Suprapubic skin (tissue), 4 donors: ENCODE measurements around the gene OSGIN1. TPM values are rescaled to one million over a fixed set of nuclear protein-coding genes. Genes with fewer than 3 reads are reported as not detected.

Experiments
- DNase-seq, 2 donors: peaks; one replicate each; pipeline ENCODE4 v3.0.0-alpha.2; 2019; ENCODE audit warnings: low spot score in 2 of 2
- H3K27ac ChIP-seq: fragments of 200-600 bp; sonication (generic); one replicate; pipeline ENCODE4 v1.5.1; 2019
- H3K27me3 ChIP-seq: fragments of 200-600 bp; sonication (generic); one replicate; pipeline ENCODE4 v1.5.1; 2019
- H3K36me3 ChIP-seq: fragments of 200-600 bp; sonication (generic); one replicate; pipeline ENCODE4 v1.5.1; 2019
- H3K4me1 ChIP-seq: fragments of 200-600 bp; sonication (generic); one replicate; pipeline ENCODE4 v1.5.1; 2019
- H3K4me3 ChIP-seq: fragments of 200-600 bp; sonication (generic); one replicate; pipeline ENCODE4 v1.5.1; 2019; ENCODE audit warnings: mild to moderate bottlenecking
- H3K9me3 ChIP-seq: fragments of 200-600 bp; sonication (generic); one replicate; pipeline ENCODE4 v1.5.1; 2019
- CTCF ChIP-seq, 2 donors: fragments of 200-600 bp in 1 of 2; fragments of 450-650 bp in 1 of 2; sonication (generic) in 1 of 2; IDR thresholded peaks; one replicate each; pipeline ENCODE4 v1.5.1; 2016 to 2019; ENCODE audit warnings: antibody characterized with exemption in 2 of 2, mild to moderate bottlenecking in 1 of 2, moderate library complexity in 1 of 2
- EP300 ChIP-seq: sonication (generic); formaldehyde crosslinking; IDR thresholded peaks from one replicate; pipeline ENCODE4 v1.6.1; 2017; ENCODE audit warnings: antibody characterized with exemption
- POLR2A ChIP-seq, 2 donors: fragments of 450-650 bp; IDR thresholded peaks; one replicate each; pipeline ENCODE4 v1.6.1; 2017; ENCODE audit warnings: antibody characterized with exemption in 2 of 2, mild to moderate bottlenecking in 2 of 2, moderate library complexity in 2 of 2
- POLR2AphosphoS5 ChIP-seq, 3 donors: sonication (generic); formaldehyde crosslinking; IDR thresholded peaks; one replicate each; pipeline ENCODE4 v1.6.1; 2017; ENCODE audit warnings: antibody characterized with exemption in 3 of 3
- WGBS: methylation state at CpG from one replicate; pipeline ENCODE4 v1.1.5; 2018; 5-methylcytosine and 5-hydroxymethylcytosine counted together
- total RNA-seq, 4 donors: library from RNA; depleted of rRNA; stranded (reverse); fragments of >200 nt; gene quantifications; one replicate each; pipeline ENCODE4 v1.1.0, GENCODE V29; 2016

OSGIN1 gene
- total RNA-seq, 4 donors from 2014 or later, result 1.0 to 2.2 (median 1.5) TPM

GRCh38 chr16:83960521-83961249 lies 7.6 kb downstream of the OSGIN1 start:
- DNase-seq, result no peak
- no peak for TF ChIP-seq POLR2AphosphoS5 (IDR thresholded peaks at IDR 0.05)
- no peak for TF ChIP-seq CTCF (IDR thresholded peaks at IDR 0.05)
- TF ChIP-seq EP300, result no peak
- TF ChIP-seq POLR2A (IDR thresholded peaks at IDR 0.05), result no peak
- no peaks in the 10 kb centered on the region for H3K27me3 ChIP-seq
- H3K4me1 ChIP-seq, result no peaks in the 10 kb centered on the region
- H3K9me3 ChIP-seq, result no peaks in the 10 kb centered on the region
- 91% methylated on average over 23 of the region's 29 CpGs for WGBS
- H3K36me3 ChIP-seq, result peaks cover 68% of the 10 kb centered on the region
- no peak overlapping the region for H3K4me3 ChIP-seq
- no peak overlapping the region for H3K27ac ChIP-seq

- DNase-seq, result no peak
- Histone ChIP-seq H3K36me3 (peaks cover 70% of the 10 kb centered on the region), H3K27me3 (no peaks in the 10 kb centered on the region), H3K4me3 (no peak overlapping the region), H3K27ac (no peak overlapping the region), H3K9me3 (no peaks in the 10 kb centered on the region), H3K4me1 (no peaks in the 10 kb centered on the region)
- TF ChIP-seq POLR2AphosphoS5 (IDR thresholded peaks at IDR 0.05) (no peak), CTCF (IDR thresholded peaks at IDR 0.05) (no peak), EP300 (no peak), POLR2A (IDR thresholded peaks at IDR 0.05) (no peak)
- WGBS, result 86% methylated on average over 4 of the region's 5 CpGs
Measured at GRCh38 chr16:83961591-83961990, 8.6 kb downstream of the OSGIN1 start.

GRCh38 chr16:83963277-83964119 lies 10.5 kb downstream of the OSGIN1 start:
- Histone ChIP-seq H3K27me3 (peaks cover 5% of the 10 kb centered on the region), H3K9me3 (no peaks in the 10 kb centered on the region), H3K27ac (no peak overlapping the region), H3K4me3 (no peak overlapping the region), H3K4me1 (peaks cover 3% of the 10 kb centered on the region), H3K36me3 (peaks cover 67% of the 10 kb centered on the region)
- WGBS, result 83% methylated on average over 22 of the region's 22 CpGs
- DNase-seq, result no peak
- TF ChIP-seq EP300 (no peak), POLR2AphosphoS5 (IDR thresholded peaks at IDR 0.05) (no peak), POLR2A (IDR thresholded peaks at IDR 0.05) (no peak), CTCF (IDR thresholded peaks at IDR 0.05) (no peak)

GRCh38 chr16:83964684-83965443 lies 11.8 kb downstream of the OSGIN1 start:
- no peak overlapping the region for H3K27ac ChIP-seq
- H3K4me1 ChIP-seq, result peaks cover 8% of the 10 kb centered on the region
- H3K9me3 ChIP-seq, result no peaks in the 10 kb centered on the region
- H3K27me3 ChIP-seq, result peaks cover 19% of the 10 kb centered on the region
- H3K4me3 ChIP-seq, result no peak overlapping the region
- 91% methylated on average over 18 of the region's 26 CpGs for WGBS
- peaks cover 54% of the 10 kb centered on the region for H3K36me3 ChIP-seq
- no peak for DNase-seq
- TF ChIP-seq CTCF (IDR thresholded peaks at IDR 0.05) (no peak), EP300 (no peak), POLR2A (IDR thresholded peaks at IDR 0.05) (no peak), POLR2AphosphoS5 (IDR thresholded peaks at IDR 0.05) (no peak)
